NCI-H2196 treated with DMSO at 0.1 percent for 48 hours (cell line): ENCODE measurements around the gene TSPAN17.

Experiments used
- DNase-seq: peaks from one replicate; lab custom pipeline; 2025; ENCODE audit not compliant: unreplicated experiment; lab: John Stamatoyannopoulos, UW

Gene TSPAN17

GRCh38 chr5:176620333-176620981, 26.8 kb upstream of the TSPAN17 start:
- DNase-seq = no peak

- DNase-seq = no peak
Measured at GRCh38 chr5:176621661-176622079, 25.6 kb upstream of the TSPAN17 start.

GRCh38 chr5:176624142-176624541, 23.1 kb upstream of the TSPAN17 start:
- DNase-seq = no peak

- no peak for DNase-seq
Measured at GRCh38 chr5:176624938-176625337, 22.3 kb upstream of the TSPAN17 start.

GRCh38 chr5:176625512-176625911, 21.8 kb upstream of the TSPAN17 start:
- DNase-seq = no peak

GRCh38 chr5:176625966-176626875, 21.1 kb upstream of the TSPAN17 start:
- no peak for DNase-seq

GRCh38 chr5:176626876-176627236, 20.4 kb upstream of the TSPAN17 start:
- DNase-seq = no peak

GRCh38 chr5:176627582-176627981, 19.7 kb upstream of the TSPAN17 start:
- DNase-seq = no peak

GRCh38 chr5:176628406-176629228, 18.7 kb upstream of the TSPAN17 start:
- DNase-seq = no peak

- no peak for DNase-seq
Measured at GRCh38 chr5:176629317-176629852, 17.9 kb upstream of the TSPAN17 start.

GRCh38 chr5:176629853-176630680, 17.2 kb upstream of the TSPAN17 start, which contains the start of the genes EIF4E1B and SNCB:
TSS of gene EIF4E1B (plus strand) at chr5:176630675. CDS start at chr5:176642788, 12,113 bp downstream.
TSS of gene SNCB (minus strand) at chr5:176630534. CDS start at chr5:176629654, 880 bp downstream.
- no peak for DNase-seq

- no peak for DNase-seq
Measured at GRCh38 chr5:176630681-176631222, 16.5 kb upstream of the TSPAN17 start.

- no peak for DNase-seq
Measured at GRCh38 chr5:176631383-176632200, 15.7 kb upstream of the TSPAN17 start.

GRCh38 chr5:176632745-176633144, 14.5 kb upstream of the TSPAN17 start:
- DNase-seq = no peak

- no peak for DNase-seq
Measured at GRCh38 chr5:176633598-176633997, 13.7 kb upstream of the TSPAN17 start.

GRCh38 chr5:176636426-176636825, 10.9 kb upstream of the TSPAN17 start:
- DNase-seq = no peak

GRCh38 chr5:176637556-176637955, 9.7 kb upstream of the TSPAN17 start:
- no peak for DNase-seq

GRCh38 chr5:176638437-176638836, 8.8 kb upstream of the TSPAN17 start:
- DNase-seq = no peak

GRCh38 chr5:176639208-176639607, 8.1 kb upstream of the TSPAN17 start:
- DNase-seq = no peak
